ENCODE results near the gene ANKLE1.

ANKLE1 gene

DNA sequence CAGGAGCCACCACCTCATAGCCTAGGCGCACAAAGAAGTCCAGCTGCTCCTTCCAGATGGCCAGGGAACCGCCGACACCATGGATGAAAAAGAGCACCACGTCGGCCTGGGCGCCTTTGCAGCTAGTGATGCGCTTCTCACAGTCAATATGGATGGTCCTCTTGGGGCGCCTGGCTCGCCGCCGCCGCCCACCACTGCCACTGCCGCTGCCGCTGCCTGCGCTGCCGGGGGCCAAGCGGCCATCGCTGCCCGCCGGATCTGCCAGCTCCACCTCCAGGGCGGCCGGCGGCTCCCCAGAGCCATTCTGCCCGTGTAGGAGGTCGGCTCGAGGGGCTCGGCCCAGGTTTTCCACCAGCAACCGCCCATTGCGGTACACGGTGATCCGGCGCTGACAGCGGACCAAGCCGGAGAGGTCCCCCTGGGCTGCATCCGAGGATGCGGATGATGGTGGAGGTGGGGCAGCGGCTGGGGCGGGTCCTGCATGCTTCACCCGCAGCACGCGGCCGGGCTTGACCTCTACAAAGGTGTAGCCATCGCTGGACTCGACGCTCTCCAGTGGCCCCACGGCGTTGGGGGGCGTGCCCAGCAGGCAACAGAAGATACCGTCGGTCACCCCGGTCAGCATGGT is 19.4 kb downstream of the ANKLE1 start:
- H3K9me2 ChIP-seq (replicated peaks; ENCODE audit: control insufficient read depth, low read length), result no peaks in the 10 kb centered on the region
- TF ChIP-seq EZH2phosphoT487 (IDR thresholded peaks at IDR 0.05; ENCODE audit: borderline replicate concordance, low read length), result no peak
- TF ChIP-seq, protein P1, sequence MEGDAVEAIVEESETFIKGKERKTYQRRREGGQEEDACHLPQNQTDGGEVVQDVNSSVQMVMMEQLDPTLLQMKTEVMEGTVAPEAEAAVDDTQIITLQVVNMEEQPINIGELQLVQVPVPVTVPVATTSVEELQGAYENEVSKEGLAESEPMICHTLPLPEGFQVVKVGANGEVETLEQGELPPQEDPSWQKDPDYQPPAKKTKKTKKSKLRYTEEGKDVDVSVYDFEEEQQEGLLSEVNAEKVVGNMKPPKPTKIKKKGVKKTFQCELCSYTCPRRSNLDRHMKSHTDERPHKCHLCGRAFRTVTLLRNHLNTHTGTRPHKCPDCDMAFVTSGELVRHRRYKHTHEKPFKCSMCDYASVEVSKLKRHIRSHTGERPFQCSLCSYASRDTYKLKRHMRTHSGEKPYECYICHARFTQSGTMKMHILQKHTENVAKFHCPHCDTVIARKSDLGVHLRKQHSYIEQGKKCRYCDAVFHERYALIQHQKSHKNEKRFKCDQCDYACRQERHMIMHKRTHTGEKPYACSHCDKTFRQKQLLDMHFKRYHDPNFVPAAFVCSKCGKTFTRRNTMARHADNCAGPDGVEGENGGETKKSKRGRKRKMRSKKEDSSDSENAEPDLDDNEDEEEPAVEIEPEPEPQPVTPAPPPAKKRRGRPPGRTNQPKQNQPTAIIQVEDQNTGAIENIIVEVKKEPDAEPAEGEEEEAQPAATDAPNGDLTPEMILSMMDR (IDR thresholded peaks at IDR 0.05; ENCODE audit: low read depth, low read length, poor library complexity, severe bottlenecking), result no peak
- H3K4me2 ChIP-seq (ENCODE audit: low read length), result no peak overlapping the region
- peaks cover 3% of the 10 kb centered on the region for H3K79me2 ChIP-seq (ENCODE audit: control insufficient read depth, low read length)
- H3K4me1 ChIP-seq (ENCODE audit: control insufficient read depth, low read length), result peaks cover 30% of the 10 kb centered on the region
- no peaks in the 10 kb centered on the region for H4K20me1 ChIP-seq (ENCODE audit: control insufficient read depth, insufficient read depth, low read depth, low read length)
- H3F3A ChIP-seq (ENCODE audit: control insufficient read depth, insufficient read depth), result peaks cover 6% of the 10 kb centered on the region
- 0 out of 2 replicates have a peak, but pooled peaks cover 2% of the 10 kb centered on the region for H3K9me3 ChIP-seq (ENCODE audit: control insufficient read depth, insufficient read depth, low read length)
- no peaks in the 10 kb centered on the region for H3K27me3 ChIP-seq (ENCODE audit: control insufficient read depth, low read length)
- no peak overlapping the region for H3K27ac ChIP-seq (ENCODE audit: low read depth, low read length)
- no peak overlapping the region for H3K4me3 ChIP-seq (ENCODE audit: low read length)
- H3K36me3 ChIP-seq (ENCODE audit: control insufficient read depth, low read length), result peaks cover 10% of the 10 kb centered on the region

DNA sequence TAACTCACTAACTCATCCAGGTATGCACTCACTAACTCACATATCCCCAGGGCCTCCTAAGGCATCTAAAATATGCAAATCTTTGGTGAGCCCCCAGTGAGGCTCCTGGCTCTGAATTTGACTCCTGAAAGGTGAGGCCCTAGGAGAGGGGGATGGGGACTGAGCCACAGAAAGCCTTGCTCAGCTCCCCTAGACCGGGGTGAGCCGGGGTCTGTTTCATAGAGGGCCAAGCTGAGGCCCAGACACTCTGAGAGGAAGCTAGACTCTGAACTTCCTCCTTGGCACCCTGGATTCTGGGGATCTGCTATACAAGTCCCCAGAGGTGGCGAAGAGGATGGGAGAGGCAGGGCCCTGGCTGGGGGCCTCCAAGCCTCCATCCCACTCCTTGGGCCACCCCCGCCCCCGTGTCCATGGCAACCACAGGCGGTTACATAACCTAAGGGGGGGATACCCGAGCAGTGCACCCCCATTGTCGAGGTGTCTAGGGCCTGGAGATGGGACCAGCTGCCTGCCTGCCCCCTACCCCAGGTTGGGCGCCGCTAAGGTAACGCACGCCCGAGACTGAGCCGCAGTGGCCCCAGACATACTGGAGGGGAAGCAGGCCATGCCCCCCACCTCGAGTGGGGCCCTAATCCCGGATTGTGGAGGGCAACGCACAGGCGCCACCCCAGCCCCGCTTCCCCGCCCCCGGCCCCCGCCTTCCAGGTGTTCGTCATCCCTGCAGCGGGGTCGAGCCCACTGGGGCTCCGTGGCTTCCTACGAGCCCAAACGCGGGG is 20.9 kb downstream of the ANKLE1 start:
- 0 out of 2 replicates have a peak, but pooled peaks cover 2% of the 10 kb centered on the region for H3K9me3 ChIP-seq (ENCODE audit: control insufficient read depth, insufficient read depth, low read length)
- H3K4me3 ChIP-seq (ENCODE audit: low read length), result peak overlapping the region; percentile 81
- peaks cover 38% of the 10 kb centered on the region for H3K4me1 ChIP-seq (ENCODE audit: control insufficient read depth, low read length)
- peaks cover 14% of the 10 kb centered on the region for H3K36me3 ChIP-seq (ENCODE audit: control insufficient read depth, low read length)
- no peak overlapping the region for H3K27ac ChIP-seq (ENCODE audit: low read depth, low read length)
- no peaks in the 10 kb centered on the region for H3K27me3 ChIP-seq (ENCODE audit: control insufficient read depth, low read length)
- peaks cover 6% of the 10 kb centered on the region for H3F3A ChIP-seq (ENCODE audit: control insufficient read depth, insufficient read depth)
- no peaks in the 10 kb centered on the region for H4K20me1 ChIP-seq (ENCODE audit: control insufficient read depth, insufficient read depth, low read depth, low read length)
- H3K9me2 ChIP-seq (replicated peaks; ENCODE audit: control insufficient read depth, low read length), result no peaks in the 10 kb centered on the region
- H3K4me2 ChIP-seq (ENCODE audit: low read length), result peak overlapping the region; percentile 95
- no peak for TF ChIP-seq EZH2phosphoT487 (IDR thresholded peaks at IDR 0.05; ENCODE audit: borderline replicate concordance, low read length)
- TF ChIP-seq, protein P1 (IDR thresholded peaks at IDR 0.05; ENCODE audit: low read depth, low read length, poor library complexity, severe bottlenecking), result no peak
- H3K79me2 ChIP-seq (ENCODE audit: control insufficient read depth, low read length), result peaks cover 17% of the 10 kb centered on the region

DNA sequence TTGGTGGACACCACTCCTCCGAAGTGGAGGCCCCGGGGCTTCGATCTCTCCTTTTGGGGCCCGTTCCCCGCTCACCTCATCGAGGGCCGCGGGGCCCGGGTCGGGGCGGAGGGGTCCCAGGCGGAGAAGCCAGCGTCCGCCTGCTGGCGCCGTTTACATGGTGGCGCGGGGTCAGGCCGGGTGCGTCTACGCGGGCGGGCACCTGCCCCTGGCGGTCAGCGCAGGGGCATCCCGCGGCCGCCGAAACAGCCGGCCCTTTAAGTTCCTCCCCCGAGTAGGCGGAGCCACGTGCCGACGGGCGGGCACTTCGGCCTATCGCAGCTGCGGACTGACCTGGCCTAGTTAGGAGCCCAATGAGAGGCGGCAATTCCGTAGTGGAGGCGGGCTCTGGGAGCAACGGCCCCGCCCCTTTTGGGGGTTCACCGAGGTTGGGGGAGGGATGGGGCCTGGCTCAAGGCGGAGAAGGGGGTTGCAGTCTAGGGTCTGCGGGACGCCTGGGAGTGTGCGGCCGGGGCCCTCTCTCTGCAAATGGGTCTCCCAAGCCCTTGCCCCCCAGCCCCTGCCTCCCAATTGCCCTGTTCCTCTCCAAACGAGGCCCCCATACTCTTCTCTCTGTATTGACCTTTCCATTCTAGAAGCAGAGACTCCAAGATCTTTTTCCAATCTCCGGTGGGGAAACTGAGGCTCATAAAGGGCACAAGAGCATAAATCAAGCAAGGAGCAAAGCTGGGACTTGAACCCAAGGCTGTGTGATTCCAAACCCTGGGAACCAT is 21.7 kb downstream of the ANKLE1 start, which contains the start of gene ABHD8:
ABHD8 (minus strand) TSS at position 259 of the 773 bp plus-strand sequence. CDS start 1,809 bp downstream, outside the sequence.
- H3K79me2 ChIP-seq (ENCODE audit: control insufficient read depth, low read length), result peaks cover 21% of the 10 kb centered on the region
- no peak within 1 kb of the TSS for H3K27ac ChIP-seq (ENCODE audit: low read depth, low read length)
- H4K20me1 ChIP-seq (ENCODE audit: control insufficient read depth, insufficient read depth, low read depth, low read length), result no peaks in the 10 kb centered on the region
- no peaks in the 10 kb centered on the region for H3K9me3 ChIP-seq (ENCODE audit: control insufficient read depth, insufficient read depth, low read length)
- no peaks in the 10 kb centered on the region for H3K9me2 ChIP-seq (replicated peaks; ENCODE audit: control insufficient read depth, low read length)
- TF ChIP-seq EZH2phosphoT487 (IDR thresholded peaks at IDR 0.05; ENCODE audit: borderline replicate concordance, low read length), result no peak
- TF ChIP-seq, protein P1 (IDR thresholded peaks at IDR 0.05; ENCODE audit: low read depth, low read length, poor library complexity, severe bottlenecking), result peak; percentile 23
- H3K36me3 ChIP-seq (ENCODE audit: control insufficient read depth, low read length), result peaks cover 11% of the 10 kb centered on the region
- H3F3A ChIP-seq (ENCODE audit: control insufficient read depth, insufficient read depth), result peaks cover 6% of the 10 kb centered on the region
- peak within 1 kb of the TSS; percentile 81 for H3K4me3 ChIP-seq (ENCODE audit: low read length)
- H3K27me3 ChIP-seq (ENCODE audit: control insufficient read depth, low read length), result no peaks in the 10 kb centered on the region
- peak within 1 kb of the TSS; percentile 95 for H3K4me2 ChIP-seq (ENCODE audit: low read length)
- peaks cover 42% of the 10 kb centered on the region for H3K4me1 ChIP-seq (ENCODE audit: control insufficient read depth, low read length)
